IPS DF 6.9 (cell line): ENCODE results near the gene COG3.

Experiments
- DNase-seq: peaks from one replicate; pipeline ENCODE4 v3.0.0-alpha.2; 2013; ENCODE audit warnings: low read depth, low spot score
- H3K27ac ChIP-seq: one replicate; pipeline ENCODE4 v1.5.1; 2013; ENCODE audit warnings: low read length, control low read depth
- H3K27me3 ChIP-seq: 2 replicates; pipeline ENCODE4 v1.6.1; 2013; ENCODE audit warnings: mild to moderate bottlenecking, low read length; ENCODE audit not compliant: control insufficient read depth, insufficient read depth
- H3K36me3 ChIP-seq: 2 replicates; pipeline ENCODE4 v1.6.1; 2013; ENCODE audit warnings: low read length; ENCODE audit not compliant: control insufficient read depth, insufficient read depth
- H3K4me1 ChIP-seq: 2 replicates; pipeline ENCODE4 v1.6.1; 2013; ENCODE audit warnings: low read length; ENCODE audit not compliant: control insufficient read depth, insufficient read depth
- H3K4me3 ChIP-seq: 2 replicates; pipeline ENCODE4 v1.5.1; 2013; ENCODE audit warnings: mild to moderate bottlenecking, low read length
- H3K9me3 ChIP-seq: 2 replicates; pipeline ENCODE4 v1.6.1; 2013; ENCODE audit warnings: low read length, inconsistent platforms; ENCODE audit not compliant: control insufficient read depth, insufficient read depth
- WGBS: extraction: QIAGEN DNeasy Blood & Tissue Kit; methylation state at CpG from one replicate; pipeline ENCODE4 v1.1.7; 2013; ENCODE audit warnings: mixed read lengths, missing lambda C conversion rate; ENCODE audit not compliant: insufficient read length, insufficient coverage; 5-methylcytosine and 5-hydroxymethylcytosine counted together

COG3 gene

DNA sequence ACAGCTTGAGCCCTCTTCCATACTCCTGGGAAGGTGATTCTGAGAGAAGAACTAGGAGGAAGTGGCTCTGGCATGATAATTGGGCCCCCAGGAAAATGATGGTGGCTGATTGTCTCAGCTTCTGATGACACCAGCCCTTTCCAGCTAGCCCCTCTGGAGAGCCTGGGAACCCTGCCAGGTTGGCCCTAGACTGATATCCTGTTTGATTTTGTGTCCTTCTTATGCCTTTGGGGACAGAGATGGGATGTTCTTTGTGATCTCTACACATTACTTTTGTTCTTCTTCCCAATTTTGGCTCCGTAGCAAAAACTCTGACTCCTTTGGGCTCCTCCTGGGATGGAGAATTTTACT, 111.1 kb downstream of the COG3 start:
- no peaks in the 10 kb centered on the region for H3K36me3 ChIP-seq
- no peak overlapping the region for H3K4me3 ChIP-seq
- no peak overlapping the region for H3K27ac ChIP-seq
- no peaks in the 10 kb centered on the region for H3K4me1 ChIP-seq
- no peaks in the 10 kb centered on the region for H3K27me3 ChIP-seq
- DNase-seq: no peak
- no CpG with 5 or more reads among the region's 1 CpG for WGBS
- no peaks in the 10 kb centered on the region; the same call in 1 of the 2 replicates for H3K9me3 ChIP-seq

- Histone ChIP-seq H3K4me3 (no peak overlapping the region), H3K27me3 (no peaks in the 10 kb centered on the region), H3K27ac (no peak overlapping the region), H3K4me1 (no peaks in the 10 kb centered on the region), H3K36me3 (no peaks in the 10 kb centered on the region), H3K9me3 (no peaks in the 10 kb centered on the region)
- DNase-seq: no peak
- no CpG with 5 or more reads among the region's 4 CpGs for WGBS
Observed at GRCh38 chr13:45576466-45576865, 111.7 kb downstream of the COG3 start.

DNA sequence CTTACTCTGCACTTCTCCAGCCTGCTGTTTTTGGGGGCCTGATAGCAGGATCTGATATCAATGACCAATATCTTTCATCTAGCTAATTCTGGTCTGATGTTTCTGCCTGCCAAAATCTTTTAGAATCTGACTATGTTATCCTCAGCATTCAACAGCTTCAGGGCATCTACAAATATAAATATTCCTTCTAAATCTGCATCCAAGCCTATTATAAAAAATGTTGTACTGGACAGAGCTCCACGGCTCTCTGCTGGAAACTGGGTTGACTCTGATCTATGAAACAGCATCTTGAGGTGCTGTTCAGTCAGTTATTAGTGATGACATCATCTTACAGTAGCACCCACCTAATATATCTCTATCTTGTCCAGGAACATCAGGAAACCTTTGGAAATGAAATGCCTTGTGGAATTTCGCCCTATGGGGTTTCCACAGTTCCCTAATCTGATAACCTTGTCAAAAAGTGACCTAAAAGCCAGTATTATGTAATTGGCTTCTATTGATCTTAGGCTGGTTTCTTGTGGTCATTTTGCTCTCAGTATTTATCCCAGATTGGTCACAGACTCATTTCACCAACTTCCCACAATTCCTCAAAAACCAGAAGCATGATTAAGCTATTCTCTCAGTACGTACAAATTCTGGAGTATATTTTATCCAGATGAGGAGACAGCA, 117.8 kb downstream of the COG3 start:
- H3K4me1 ChIP-seq: no peaks in the 10 kb centered on the region
- H3K27ac ChIP-seq: no peak overlapping the region
- DNase-seq: no peak
- no CpG with 5 or more reads among the region's 3 CpGs for WGBS
- no peaks in the 10 kb centered on the region for H3K9me3 ChIP-seq
- no peak overlapping the region for H3K4me3 ChIP-seq
- H3K36me3 ChIP-seq: no peaks in the 10 kb centered on the region
- H3K27me3 ChIP-seq: no peaks in the 10 kb centered on the region

GRCh38 chr13:45584816-45585215, 120.1 kb downstream of the COG3 start:
- WGBS: no CpG with 5 or more reads among the region's 6 CpGs

More at GRCh38 chr13:45584816-45585215, 120.1 kb downstream of the COG3 start:
- H3K27ac ChIP-seq: no peak overlapping the region
- DNase-seq: peak; percentile 4
- H3K27me3 ChIP-seq: no peaks in the 10 kb centered on the region
- H3K4me1 ChIP-seq: no peaks in the 10 kb centered on the region
- no peaks in the 10 kb centered on the region for H3K9me3 ChIP-seq
- no peaks in the 10 kb centered on the region for H3K36me3 ChIP-seq
- no peak overlapping the region for H3K4me3 ChIP-seq
